Transverse colon (tissue), 4 donors: ENCODE results near the gene DDR2. TPM values are rescaled to one million over a fixed set of nuclear protein-coding genes. Genes with fewer than 3 reads are reported as not detected.

ENCODE experiments used
- DNase-seq: peaks from one replicate; pipeline ENCODE4 v3.0.0-alpha.2; 2019
- H3K27ac ChIP-seq, 4 donors: fragments of 200-600 bp; sonication (generic); 2 replicates each; pipeline ENCODE4 v1.5.1; 2016 to 2018; ENCODE audit warnings: inconsistent platforms in 4 of 4
- H3K27me3 ChIP-seq: fragments of 200-600 bp; sonication (generic); 2 replicates; pipeline ENCODE4 v1.5.1; 2017; ENCODE audit warnings: inconsistent platforms
- H3K36me3 ChIP-seq, 4 donors: fragments of 200-600 bp; sonication (generic); 2 replicates each; pipeline ENCODE4 v1.5.1; 2017 to 2019; ENCODE audit warnings: inconsistent platforms in 4 of 4
- H3K4me1 ChIP-seq, 4 donors: fragments of 200-600 bp; sonication (generic); 2 replicates each; pipeline ENCODE4 v1.5.1; 2017 to 2020; ENCODE audit warnings: inconsistent platforms in 4 of 4
- H3K4me3 ChIP-seq, 4 donors: fragments of 200-600 bp; sonication (generic); 1 replicate in 1 of 4; 2 replicates in 3 of 4; pipeline versions ENCODE4 v1.5.1 to v1.6.1; 2017 to 2019; ENCODE audit warnings: inconsistent platforms in 4 of 4
- H3K9me3 ChIP-seq, 2 donors: fragments of 200-600 bp; sonication (generic); 2 replicates each; pipeline ENCODE4 v1.5.1; 2017 to 2019; ENCODE audit warnings: inconsistent platforms in 2 of 2
- CTCF ChIP-seq, 5 experiments: fragments of 200-600 bp in 3 of 5; fragments of 450-650 bp in 2 of 5; sonication (generic) in 3 of 5; IDR thresholded peaks; 1 replicate in 2 of 5; 2 replicates in 3 of 5; pipeline ENCODE4 v1.5.1; 2016 to 2017; ENCODE audit warnings: antibody characterized with exemption in 5 of 5, inconsistent platforms in 3 of 5, mild to moderate bottlenecking in 2 of 5, moderate library complexity in 1 of 5
- EP300 ChIP-seq: sonication (generic); formaldehyde crosslinking; IDR thresholded peaks from one replicate; pipeline ENCODE4 v1.6.1; 2017; ENCODE audit warnings: antibody characterized with exemption, low read depth
- POLR2A ChIP-seq: fragments of 450-650 bp; IDR thresholded peaks from one replicate; pipeline ENCODE4 v1.6.1; 2016; ENCODE audit warnings: antibody characterized with exemption, mild to moderate bottlenecking, moderate library complexity
- POLR2AphosphoS5 ChIP-seq, 3 donors: sonication (generic); formaldehyde crosslinking; IDR thresholded peaks; one replicate each; pipeline ENCODE4 v1.6.1; 2016; ENCODE audit warnings: antibody characterized with exemption in 3 of 3
- WGBS, 2 donors: methylation state at CpG; one replicate each; pipeline ENCODE4 v1.1.5; 2018; ENCODE audit warnings: low coverage in 1 of 2; 5-methylcytosine and 5-hydroxymethylcytosine counted together
- in situ Hi-C, 4 donors: fragments of 200-750 bp; cut with MboI; loops; one replicate each; pipeline versions ENCODE4 v1.15.0 to v1.15.1; 2017; ENCODE audit warnings: low sequenced_read_pairs in 3 of 4, low pct_ligation_motif_present in 1 of 4, low pct_unique_long_range_greater_than_20kb in 1 of 4
- intact Hi-C: fragments of 100-400 bp; cut with DNase I; formaldehyde crosslinking; loops from one replicate; pipeline ENCODE4 v1.15.1; 2023; ENCODE audit warnings: low total_unique reads
- total RNA-seq, 4 donors: library from RNA; depleted of rRNA; stranded (reverse); fragments of >200 nt; gene quantifications; one replicate each; pipeline ENCODE4 v1.1.0, GENCODE V29; 2016

The DDR2 gene
- total RNA-seq, 4 donors from 2014 or later, result 33.3 to 54.1 (median 42.2) TPM

- DNase-seq, result no peak
- no peaks in the 10 kb centered on the region for H3K36me3 ChIP-seq
- no peaks in the 10 kb centered on the region for H3K27me3 ChIP-seq
- in situ Hi-C loops (no loop called here), intact Hi-C loops (no loop called here)
- H3K4me3 ChIP-seq, result no peak overlapping the region
- no peaks in the 10 kb centered on the region for H3K4me1 ChIP-seq
- H3K27ac ChIP-seq, result no peak overlapping the region
- no peak for TF ChIP-seq EP300
- TF ChIP-seq CTCF (IDR thresholded peaks at IDR 0.05), result no peak
- TF ChIP-seq POLR2AphosphoS5 (IDR thresholded peaks at IDR 0.05), result no peak
- TF ChIP-seq POLR2A, result no peak
- WGBS, 2 donors, result 94% methylated on average over 1 of the region's 1 CpG; no CpG with 5 or more reads in 1 of the 2 donors
- H3K9me3 ChIP-seq, result no peaks in the 10 kb centered on the region
Observed at GRCh38 chr1:162753001-162753658, 120.9 kb downstream of the DDR2 start.

DNA sequence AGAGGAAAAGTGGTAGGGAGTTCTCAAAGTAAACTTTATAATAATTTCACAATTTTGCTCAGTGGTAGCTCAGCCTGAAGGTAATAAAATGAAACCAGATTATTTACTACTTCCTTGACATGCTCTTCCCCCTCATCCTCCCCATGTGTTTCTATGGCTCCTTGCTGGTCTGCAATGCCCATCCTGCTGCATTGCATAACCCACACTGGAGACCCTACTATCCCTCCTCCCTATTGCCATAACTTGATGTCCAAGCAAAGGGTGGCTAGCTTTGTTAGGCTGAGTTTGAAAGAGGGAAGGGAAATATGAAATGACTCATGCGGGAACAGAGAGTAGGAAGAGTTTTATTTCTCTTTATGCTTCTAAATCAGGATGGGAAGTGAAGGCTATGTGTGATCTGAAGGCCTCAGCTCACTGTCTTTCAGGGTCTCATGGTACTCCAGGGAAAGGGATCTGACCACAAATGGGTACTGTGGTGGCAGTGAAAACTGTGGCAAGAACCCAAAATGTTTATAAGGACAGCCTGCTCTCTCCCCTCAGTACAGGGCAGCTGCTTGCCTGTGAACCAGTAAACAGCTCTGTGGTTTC lies 121.8 kb downstream of the DDR2 start:
- no peak overlapping the region for H3K4me3 ChIP-seq

DNA sequence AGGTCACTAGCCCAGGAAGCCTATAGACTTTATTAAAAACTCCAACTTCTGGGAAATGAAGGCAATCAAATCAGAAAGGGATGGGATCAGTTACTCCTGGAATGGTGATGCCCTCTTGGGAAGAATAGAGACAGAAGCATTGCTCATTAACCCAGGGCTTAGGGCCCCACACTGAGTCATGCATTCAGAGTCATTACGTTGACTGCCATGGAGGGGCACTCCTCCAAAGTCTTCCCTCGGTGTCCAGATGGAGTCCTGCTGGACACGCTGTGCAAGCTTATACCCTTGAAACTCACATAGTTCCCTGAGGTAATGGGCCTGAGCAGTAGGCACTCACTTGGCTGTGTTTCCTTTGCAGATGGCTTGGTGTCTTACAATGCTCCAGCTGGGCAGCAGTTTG lies 123.0 kb downstream of the DDR2 start:
- Histone ChIP-seq H3K9me3 (no peaks in the 10 kb centered on the region), H3K36me3 (no peaks in the 10 kb centered on the region), H3K4me3 (no peak overlapping the region), H3K4me1 (no peaks in the 10 kb centered on the region), H3K27me3 (no peaks in the 10 kb centered on the region), H3K27ac (no peak overlapping the region)
- intact Hi-C loops, result no loop called here
- TF ChIP-seq CTCF (IDR thresholded peaks at IDR 0.05), result no peak
- in situ Hi-C loops, result no loop called here
- no peak for DNase-seq
- WGBS, 2 donors, result 77% methylated on average over 3 of the region's 3 CpGs; no CpG with 5 or more reads in 1 of the 2 donors

More for the DNA sequence above, 121.8 kb downstream of the DDR2 start:
- H3K4me1 ChIP-seq, result no peaks in the 10 kb centered on the region
- H3K36me3 ChIP-seq, result no peaks in the 10 kb centered on the region
- no peaks in the 10 kb centered on the region for H3K9me3 ChIP-seq
- 76 to 86% methylated on average over 1 of the region's 1 CpG for WGBS, 2 donors
- H3K27ac ChIP-seq, result peak overlapping the region in 1 of 4 donors; percentile 3
- DNase-seq, result no peak
- no peaks in the 10 kb centered on the region for H3K27me3 ChIP-seq
- no peak for TF ChIP-seq EP300
- TF ChIP-seq CTCF (IDR thresholded peaks at IDR 0.05), result no peak
- TF ChIP-seq POLR2A, result no peak
- no peak for TF ChIP-seq POLR2AphosphoS5 (IDR thresholded peaks at IDR 0.05)
- in situ Hi-C loops, result no loop called here
- intact Hi-C loops, result no loop called here

GRCh38 chr1:162756523-162756922 lies 124.3 kb downstream of the DDR2 start:
- Histone ChIP-seq H3K27me3 (no peaks in the 10 kb centered on the region), H3K27ac (no peak overlapping the region), H3K36me3 (no peaks in the 10 kb centered on the region), H3K4me3 (no peak overlapping the region), H3K4me1 (no peaks in the 10 kb centered on the region), H3K9me3 (no peaks in the 10 kb centered on the region)
- no peak for DNase-seq
- TF ChIP-seq EP300, result no peak
- no peak for TF ChIP-seq POLR2A
- no peak for TF ChIP-seq CTCF (IDR thresholded peaks at IDR 0.05)
- no peak for TF ChIP-seq POLR2AphosphoS5 (IDR thresholded peaks at IDR 0.05)
- in situ Hi-C loops, result no loop called here
- intact Hi-C loops, result no loop called here
- 81 to 85% methylated on average over 5 of the region's 5 CpGs for WGBS, 2 donors
